HG02798 (cell line): ENCODE results near the gene TIMP3.

Source experiments
- ATAC-seq: cut with Tn5 transposase; IDR thresholded peaks from one replicate; pipeline ENCODE4 v1.9.1; 2021; ENCODE audit warnings: mild to moderate bottlenecking; ENCODE audit not compliant: unreplicated experiment, poor library complexity

TIMP3 gene

GRCh38 chr22:32827049-32827602, 25.6 kb downstream of the TIMP3 start:
- no peak for ATAC-seq

- ATAC-seq = no peak
These were observed 26.6 kb downstream of the TIMP3 start for GRCh38 chr22:32828150-32828549.

GRCh38 chr22:32828561-32828960, 27.1 kb downstream of the TIMP3 start:
- no peak for ATAC-seq

GRCh38 chr22:32829451-32829851, 27.9 kb downstream of the TIMP3 start:
- no peak for ATAC-seq

- no peak for ATAC-seq
These were observed 29.0 kb downstream of the TIMP3 start for GRCh38 chr22:32830473-32830872.

GRCh38 chr22:32830957-32831356, 29.5 kb downstream of the TIMP3 start:
- ATAC-seq = no peak

GRCh38 chr22:32831584-32831983, 30.1 kb downstream of the TIMP3 start:
- ATAC-seq = no peak

- ATAC-seq = no peak
These were observed 30.7 kb downstream of the TIMP3 start for GRCh38 chr22:32832174-32832573.

GRCh38 chr22:32836280-32837123, 35.0 kb downstream of the TIMP3 start:
- no peak for ATAC-seq

GRCh38 chr22:32837142-32837541, 35.6 kb downstream of the TIMP3 start:
- no peak for ATAC-seq

- ATAC-seq = no peak
These were observed 36.3 kb downstream of the TIMP3 start for GRCh38 chr22:32837803-32838202.

- no peak for ATAC-seq
These were observed 38.5 kb downstream of the TIMP3 start for GRCh38 chr22:32839831-32840584.

GRCh38 chr22:32841175-32841574, 39.7 kb downstream of the TIMP3 start:
- no peak for ATAC-seq

GRCh38 chr22:32842486-32842885, 41.0 kb downstream of the TIMP3 start:
- no peak for ATAC-seq

GRCh38 chr22:32843300-32843699, 41.8 kb downstream of the TIMP3 start:
- no peak for ATAC-seq

GRCh38 chr22:32844251-32844650, 42.7 kb downstream of the TIMP3 start:
- ATAC-seq = no peak

- ATAC-seq = no peak
These were observed 45.4 kb downstream of the TIMP3 start for GRCh38 chr22:32846780-32847491.

GRCh38 chr22:32848226-32848625, 46.7 kb downstream of the TIMP3 start:
- no peak for ATAC-seq

- ATAC-seq = no peak
These were observed 48.0 kb downstream of the TIMP3 start for GRCh38 chr22:32849501-32849900.

GRCh38 chr22:32850157-32850556, 48.7 kb downstream of the TIMP3 start:
- ATAC-seq = no peak
